DMS53 (cell line): ENCODE results near the gene ARID4A.
A peak's percentile ranks its signal among the peaks of the same experiment; 100 is the strongest.
"Not testable (repeated sequence)": the region's sequence is repeated elsewhere in the genome, so short reads cannot be mapped to it uniquely, and the experiment has no call there.

Experiments used
- DNase-seq: peaks from one replicate; lab custom pipeline; 2025; lab: John Stamatoyannopoulos, UW

The ARID4A gene

GRCh38 chr14:58362798-58363412 is 64.5 kb downstream of the ARID4A start:
- peak; percentile 59 for DNase-seq

- no peak for DNase-seq
Observed at GRCh38 chr14:58364316-58364715, 66.0 kb downstream of the ARID4A start.

- no peak for DNase-seq
Observed at GRCh38 chr14:58367296-58367695, 68.9 kb downstream of the ARID4A start.

GRCh38 chr14:58368956-58369355 is 70.6 kb downstream of the ARID4A start:
- DNase-seq: no peak

GRCh38 chr14:58376791-58377190 is 78.4 kb downstream of the ARID4A start:
- no peak for DNase-seq

GRCh38 chr14:58390830-58391229 is 92.5 kb downstream of the ARID4A start:
- DNase-seq: no peak

- no peak for DNase-seq
Observed at GRCh38 chr14:58395562-58395811, 97.1 kb downstream of the ARID4A start.

GRCh38 chr14:58395812-58396788 is 97.7 kb downstream of the ARID4A start, which contains the start of gene TOMM20L:
TOMM20L (plus strand) TSS chr14:58395930; CDS start chr14:58395958, 28 bp downstream.
- peak; percentile 88 for DNase-seq

GRCh38 chr14:58397156-58397555 is 98.8 kb downstream of the ARID4A start:
- DNase-seq: no peak

- no peak for DNase-seq
Observed at GRCh38 chr14:58398495-58398894, 100.1 kb downstream of the ARID4A start.

- DNase-seq: no peak
Observed at GRCh38 chr14:58398895-58399294, 100.5 kb downstream of the ARID4A start.

GRCh38 chr14:58401587-58401986 is 103.2 kb downstream of the ARID4A start:
- no peak for DNase-seq

- DNase-seq: no peak
Observed at GRCh38 chr14:58408681-58409215, 110.4 kb downstream of the ARID4A start.

- peak; percentile 12 for DNase-seq
Observed at GRCh38 chr14:58414845-58415244, 116.5 kb downstream of the ARID4A start.

- no peak for DNase-seq
Observed at GRCh38 chr14:58415636-58416547, 117.5 kb downstream of the ARID4A start.

GRCh38 chr14:58416934-58417333 is 118.6 kb downstream of the ARID4A start:
- not testable (repeated sequence) for DNase-seq
